GM23338 (cell line): Measurements from ENCODE around the gene CYB5R4. TPM values are rescaled to one million over a fixed set of nuclear protein-coding genes. Genes with fewer than 3 reads are reported as not detected.

Experiments
- ATAC-seq: fragments of 200-7000 bp; cut with Tn5 transposase; 3 replicates; pipeline ENCODE4 v1.9.1; 2020
- DNase-seq: peaks from one replicate; pipeline ENCODE4 v3.0.0-alpha.2; 2015; ENCODE audit warnings: low spot score
- H2AFZ ChIP-seq: fragments of 200-600 bp; sonication (generic); 2 replicates; pipeline ENCODE4 v1.8.0; 2016; ENCODE audit warnings: antibody characterized with exemption, mild to moderate bottlenecking, moderate library complexity
- H3F3A ChIP-seq: fragments of 200-600 bp; sonication (generic); replicated peaks from 2 replicates; pipeline ENCODE4 v1.8.0; 2017; ENCODE audit warnings: antibody characterized with exemption, mixed run types, low read depth
- H3K27ac ChIP-seq: fragments of 200-600 bp; sonication (generic); 2 replicates; pipeline ENCODE4 v1.6.1; 2016; ENCODE audit warnings: low read depth
- H3K27me3 ChIP-seq: fragments of 200-600 bp; sonication (generic); 2 replicates; pipeline ENCODE4 v1.8.0; 2016; ENCODE audit warnings: mild to moderate bottlenecking, mixed run types, moderate library complexity; ENCODE audit not compliant: insufficient read depth
- H3K36me3 ChIP-seq: fragments of 200-600 bp; sonication (generic); 2 replicates; pipeline ENCODE4 v1.8.0; 2016; ENCODE audit warnings: mild to moderate bottlenecking; ENCODE audit not compliant: insufficient read depth
- H3K4me1 ChIP-seq: fragments of 200-600 bp; sonication (generic); 2 replicates; pipeline ENCODE4 v1.8.0; 2016; ENCODE audit warnings: mild to moderate bottlenecking, moderate library complexity; ENCODE audit not compliant: insufficient read depth
- H3K4me2 ChIP-seq: fragments of 200-600 bp; sonication (generic); 2 replicates; pipeline ENCODE4 v1.7.1; 2017; ENCODE audit warnings: mixed run types
- H3K4me3 ChIP-seq: fragments of 200-600 bp; sonication (generic); 2 replicates; pipeline ENCODE4 v1.6.1; 2016; ENCODE audit warnings: mixed run types
- H3K79me2 ChIP-seq: fragments of 200-600 bp; sonication (generic); replicated peaks from 2 replicates; pipeline ENCODE4 v1.8.0; 2017; ENCODE audit warnings: mild to moderate bottlenecking; ENCODE audit not compliant: insufficient read depth
- H3K9me2 ChIP-seq: fragments of 200-600 bp; sonication (generic); 2 replicates; pipeline ENCODE4 v1.8.0; 2017; ENCODE audit not compliant: insufficient read depth
- H4K20me1 ChIP-seq: fragments of 200-600 bp; sonication (generic); replicated peaks from 2 replicates; pipeline ENCODE4 v1.8.0; 2017; ENCODE audit warnings: mild to moderate bottlenecking; ENCODE audit not compliant: insufficient read depth
- H3K27ac Mint-ChIP-seq: 2 replicates; pipeline ENCODE4 v1.8.0; 2020; ENCODE audit warnings: inconsistent platforms, mild to moderate bottlenecking, moderate library complexity, mixed read lengths
- H3K27me3 Mint-ChIP-seq: 3 replicates; pipeline ENCODE4 v1.8.0; 2022; ENCODE audit warnings: low read depth, mild to moderate bottlenecking, moderate library complexity, mixed read lengths, inconsistent platforms; ENCODE audit not compliant: insufficient read depth, poor library complexity
- H3K36me3 Mint-ChIP-seq: 3 replicates; pipeline ENCODE4 v1.8.0; 2021; ENCODE audit warnings: low read depth, mild to moderate bottlenecking, inconsistent platforms, moderate library complexity, mixed read lengths
- H3K4me1 Mint-ChIP-seq: 3 replicates; pipeline ENCODE4 v1.8.0; 2020; ENCODE audit warnings: mild to moderate bottlenecking, inconsistent platforms, mixed read lengths
- H3K4me3 Mint-ChIP-seq: 3 replicates; pipeline ENCODE4 v1.8.0; 2021; ENCODE audit warnings: moderate library complexity, mild to moderate bottlenecking, inconsistent platforms, mixed read lengths
- H3K9me3 Mint-ChIP-seq: 3 replicates; pipeline ENCODE4 v1.8.0; 2020; ENCODE audit warnings: moderate library complexity, mild to moderate bottlenecking, inconsistent platforms, mixed read lengths
- CREB1 ChIP-seq: fragments of 250-450 bp; sonication (Bioruptor Pico); IDR thresholded peaks from 2 replicates; pipeline ENCODE4 v1.5.0; 2020; ENCODE audit warnings: low read depth, mild to moderate bottlenecking, moderate library complexity
- CTCF ChIP-seq, 2 experiments: fragments of 200-600 bp in 1 of 2; sonication (generic) in 1 of 2; conservative IDR thresholded peaks; 2 replicates each; pipeline versions ENCODE4 v1.5.1 to v1.6.1; 2016 to 2017; ENCODE audit warnings: antibody characterized with exemption in 2 of 2, low read depth in 2 of 2, mild to moderate bottlenecking in 2 of 2, moderate library complexity in 1 of 2
- EZH2 ChIP-seq: fragments of 200-600 bp; sonication (generic); IDR thresholded peaks from one replicate; pipeline ENCODE4 v1.8.0; 2017; ENCODE audit warnings: antibody characterized with exemption, mild to moderate bottlenecking, low read depth; ENCODE audit not compliant: unreplicated experiment
- EZH2phosphoT487 ChIP-seq: fragments of 200-600 bp; sonication (generic); IDR thresholded peaks from one replicate; pipeline ENCODE4 v1.8.1; 2018; ENCODE audit warnings: antibody characterized with exemption; ENCODE audit not compliant: unreplicated experiment
- JUNB ChIP-seq: IDR thresholded peaks from one replicate; pipeline ENCODE4 v1.6.1; 2016; ENCODE audit warnings: antibody characterized with exemption; ENCODE audit not compliant: unreplicated experiment
- NANOG ChIP-seq: IDR thresholded peaks from 2 replicates; pipeline ENCODE4 v1.6.1; 2016; ENCODE audit warnings: antibody characterized with exemption, borderline replicate concordance
- POLR2AphosphoS5 ChIP-seq: IDR thresholded peaks from 2 replicates; pipeline ENCODE4 v1.6.1; 2016; ENCODE audit warnings: antibody characterized with exemption, low read depth
- REST ChIP-seq: IDR thresholded peaks from one replicate; pipeline ENCODE4 v1.6.1; 2018; ENCODE audit warnings: antibody characterized with exemption; ENCODE audit not compliant: unreplicated experiment
- STAT1 ChIP-seq: IDR thresholded peaks from one replicate; pipeline ENCODE4 v1.6.1; 2016; ENCODE audit warnings: antibody characterized with exemption; ENCODE audit not compliant: unreplicated experiment
- ZNF114 ChIP-seq: fragments of 250-450 bp; sonication (Bioruptor Pico); IDR thresholded peaks from 2 replicates; pipeline ENCODE4 v1.5.0; 2020; ENCODE audit warnings: mild to moderate bottlenecking, moderate library complexity
- ZNF331 ChIP-seq: fragments of 250-450 bp; sonication (Bioruptor Pico); IDR thresholded peaks from 2 replicates; pipeline ENCODE4 v1.5.0; 2020; ENCODE audit warnings: low read depth, mild to moderate bottlenecking, moderate library complexity
- polyA plus RNA-seq: library from polyadenylated mRNA; unstranded; fragments of >200 nt; fragmentation: Nextera tagmentation; extraction: Ambion mirVana; gene quantifications from 2 replicates; pipeline ENCODE4 v1.2.1, GENCODE V29; 2016
- total RNA-seq: library from RNA; depleted of rRNA; stranded (reverse); fragments of >200 nt; shearing (Covaris generic); gene quantifications from 2 replicates; pipeline ENCODE4 v1.2.3, GENCODE V29; 2014
- TF ChIP-seq, protein P1 (sequence below): fragments of 250-450 bp; sonication (Bioruptor Pico); IDR thresholded peaks from 2 replicates; pipeline ENCODE4 v1.5.0; 2020; ENCODE audit warnings: mild to moderate bottlenecking, moderate library complexity
- TF ChIP-seq, protein P2 (sequence below): IDR thresholded peaks from 2 replicates; pipeline ENCODE4 v1.6.1; 2016; ENCODE audit warnings: antibody characterized with exemption

CYB5R4 gene
- total and polyA plus RNA-seq, 2 experiments from 2014 or later = 8.9 to 17.2 TPM

DNA sequence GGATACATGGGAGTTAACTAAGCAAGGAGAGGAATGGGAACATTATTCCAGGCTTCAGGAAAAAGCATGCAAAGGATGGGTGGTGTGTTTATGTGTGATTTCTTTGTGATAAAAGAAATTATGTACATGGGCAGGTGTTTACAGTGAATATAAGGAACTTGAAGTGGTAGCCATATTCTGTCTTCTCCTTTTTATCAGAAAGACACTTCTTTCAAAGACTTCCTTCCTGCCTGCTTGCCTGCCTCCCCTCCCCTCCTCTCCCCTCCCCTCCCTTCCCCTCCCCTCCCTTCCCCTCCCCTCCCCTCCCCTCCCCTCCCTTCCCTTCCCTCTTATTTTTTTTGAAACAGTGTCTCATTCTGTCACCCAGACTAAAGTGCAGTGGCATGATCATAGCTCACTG is 14.4 kb downstream of the CYB5R4 start:
- TF ChIP-seq REST = no peak
- TF ChIP-seq NANOG = no peak
- no peak for TF ChIP-seq STAT1
- no peak for TF ChIP-seq ZNF331
- TF ChIP-seq POLR2AphosphoS5 = no peak
- no peak for TF ChIP-seq ZNF114 (CRISPR knock-in tag)
- TF ChIP-seq JUNB = no peak
- TF ChIP-seq CREB1 (CRISPR knock-in tag) = no peak
- TF ChIP-seq, protein P1, sequence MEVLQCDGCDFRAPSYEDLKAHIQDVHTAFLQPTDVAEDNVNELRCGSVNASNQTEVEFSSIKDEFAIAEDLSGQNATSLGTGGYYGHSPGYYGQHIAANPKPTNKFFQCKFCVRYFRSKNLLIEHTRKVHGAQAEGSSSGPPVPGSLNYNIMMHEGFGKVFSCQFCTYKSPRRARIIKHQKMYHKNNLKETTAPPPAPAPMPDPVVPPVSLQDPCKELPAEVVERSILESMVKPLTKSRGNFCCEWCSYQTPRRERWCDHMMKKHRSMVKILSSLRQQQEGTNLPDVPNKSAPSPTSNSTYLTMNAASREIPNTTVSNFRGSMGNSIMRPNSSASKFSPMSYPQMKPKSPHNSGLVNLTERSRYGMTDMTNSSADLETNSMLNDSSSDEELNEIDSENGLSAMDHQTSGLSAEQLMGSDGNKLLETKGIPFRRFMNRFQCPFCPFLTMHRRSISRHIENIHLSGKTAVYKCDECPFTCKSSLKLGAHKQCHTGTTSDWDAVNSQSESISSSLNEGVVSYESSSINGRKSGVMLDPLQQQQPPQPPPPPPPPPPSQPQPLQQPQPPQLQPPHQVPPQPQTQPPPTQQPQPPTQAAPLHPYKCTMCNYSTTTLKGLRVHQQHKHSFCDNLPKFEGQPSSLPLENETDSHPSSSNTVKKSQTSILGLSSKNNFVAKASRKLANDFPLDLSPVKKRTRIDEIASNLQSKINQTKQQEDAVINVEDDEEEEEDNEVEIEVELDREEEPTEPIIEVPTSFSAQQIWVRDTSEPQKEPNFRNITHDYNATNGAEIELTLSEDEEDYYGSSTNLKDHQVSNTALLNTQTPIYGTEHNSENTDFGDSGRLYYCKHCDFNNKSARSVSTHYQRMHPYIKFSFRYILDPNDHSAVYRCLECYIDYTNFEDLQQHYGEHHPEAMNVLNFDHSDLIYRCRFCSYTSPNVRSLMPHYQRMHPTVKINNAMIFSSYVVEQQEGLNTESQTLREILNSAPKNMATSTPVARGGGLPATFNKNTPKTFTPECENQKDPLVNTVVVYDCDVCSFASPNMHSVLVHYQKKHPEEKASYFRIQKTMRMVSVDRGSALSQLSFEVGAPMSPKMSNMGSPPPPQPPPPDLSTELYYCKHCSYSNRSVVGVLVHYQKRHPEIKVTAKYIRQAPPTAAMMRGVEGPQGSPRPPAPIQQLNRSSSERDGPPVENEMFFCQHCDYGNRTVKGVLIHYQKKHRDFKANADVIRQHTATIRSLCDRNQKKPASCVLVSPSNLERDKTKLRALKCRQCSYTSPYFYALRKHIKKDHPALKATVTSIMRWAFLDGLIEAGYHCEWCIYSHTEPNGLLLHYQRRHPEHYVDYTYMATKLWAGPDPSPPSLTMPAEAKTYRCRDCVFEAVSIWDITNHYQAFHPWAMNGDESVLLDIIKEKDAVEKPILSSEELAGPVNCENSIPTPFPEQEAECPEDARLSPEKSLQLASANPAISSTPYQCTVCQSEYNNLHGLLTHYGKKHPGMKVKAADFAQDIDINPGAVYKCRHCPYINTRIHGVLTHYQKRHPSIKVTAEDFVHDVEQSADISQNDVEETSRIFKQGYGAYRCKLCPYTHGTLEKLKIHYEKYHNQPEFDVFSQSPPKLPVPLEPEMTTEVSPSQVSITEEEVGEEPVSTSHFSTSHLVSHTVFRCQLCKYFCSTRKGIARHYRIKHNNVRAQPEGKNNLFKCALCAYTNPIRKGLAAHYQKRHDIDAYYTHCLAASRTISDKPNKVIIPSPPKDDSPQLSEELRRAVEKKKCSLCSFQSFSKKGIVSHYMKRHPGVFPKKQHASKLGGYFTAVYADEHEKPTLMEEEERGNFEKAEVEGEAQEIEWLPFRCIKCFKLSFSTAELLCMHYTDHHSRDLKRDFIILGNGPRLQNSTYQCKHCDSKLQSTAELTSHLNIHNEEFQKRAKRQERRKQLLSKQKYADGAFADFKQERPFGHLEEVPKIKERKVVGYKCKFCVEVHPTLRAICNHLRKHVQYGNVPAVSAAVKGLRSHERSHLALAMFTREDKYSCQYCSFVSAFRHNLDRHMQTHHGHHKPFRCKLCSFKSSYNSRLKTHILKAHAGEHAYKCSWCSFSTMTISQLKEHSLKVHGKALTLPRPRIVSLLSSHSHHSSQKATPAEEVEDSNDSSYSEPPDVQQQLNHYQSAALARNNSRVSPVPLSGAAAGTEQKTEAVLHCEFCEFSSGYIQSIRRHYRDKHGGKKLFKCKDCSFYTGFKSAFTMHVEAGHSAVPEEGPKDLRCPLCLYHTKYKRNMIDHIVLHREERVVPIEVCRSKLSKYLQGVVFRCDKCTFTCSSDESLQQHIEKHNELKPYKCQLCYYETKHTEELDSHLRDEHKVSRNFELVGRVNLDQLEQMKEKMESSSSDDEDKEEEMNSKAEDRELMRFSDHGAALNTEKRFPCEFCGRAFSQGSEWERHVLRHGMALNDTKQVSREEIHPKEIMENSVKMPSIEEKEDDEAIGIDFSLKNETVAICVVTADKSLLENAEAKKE (CRISPR knock-in tag) = no peak
- no peak for TF ChIP-seq EZH2phosphoT487
- TF ChIP-seq CTCF (conservative IDR thresholded peaks at IDR 0.05; ENCODE audit: low read depth in 2 of 2) = no peak
- TF ChIP-seq, protein P2, sequence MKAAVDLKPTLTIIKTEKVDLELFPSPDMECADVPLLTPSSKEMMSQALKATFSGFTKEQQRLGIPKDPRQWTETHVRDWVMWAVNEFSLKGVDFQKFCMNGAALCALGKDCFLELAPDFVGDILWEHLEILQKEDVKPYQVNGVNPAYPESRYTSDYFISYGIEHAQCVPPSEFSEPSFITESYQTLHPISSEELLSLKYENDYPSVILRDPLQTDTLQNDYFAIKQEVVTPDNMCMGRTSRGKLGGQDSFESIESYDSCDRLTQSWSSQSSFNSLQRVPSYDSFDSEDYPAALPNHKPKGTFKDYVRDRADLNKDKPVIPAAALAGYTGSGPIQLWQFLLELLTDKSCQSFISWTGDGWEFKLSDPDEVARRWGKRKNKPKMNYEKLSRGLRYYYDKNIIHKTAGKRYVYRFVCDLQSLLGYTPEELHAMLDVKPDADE = no peak
- no peak for TF ChIP-seq EZH2
- Histone ChIP-seq H3K4me3 (no peak overlapping the region), H2AFZ (no peak overlapping the region), H3F3A (no peaks in the 10 kb centered on the region), H3K27ac (no peak overlapping the region), H4K20me1 (no peaks in the 10 kb centered on the region; the same call in 1 of the 2 replicates), H3K27me3 (no peaks in the 10 kb centered on the region), H3K36me3 (no peaks in the 10 kb centered on the region), H3K9me2 (no peaks in the 10 kb centered on the region), H3K79me2 (peaks cover 33% of the 10 kb centered on the region), H3K4me1 (peaks cover 8% of the 10 kb centered on the region; the same call in 1 of the 2 replicates), H3K4me2 (no peak overlapping the region)
- Mint-ChIP-seq H3K27ac (peak overlapping the region; percentile 7; the same call in 1 of the 2 replicates), H3K4me3 (no peak overlapping the region), H3K9me3 (no peaks in the 10 kb centered on the region), H3K4me1 (peaks cover 13% of the 10 kb centered on the region; the same call in 2 of the 3 replicates), H3K36me3 (peaks cover 3% of the 10 kb centered on the region; the same call in 2 of the 3 replicates), H3K27me3 (peaks cover 1% of the 10 kb centered on the region)
- DNase-seq (no peak), ATAC-seq (no peak)
